ENCODE measurements around the gene UNKL. TPM values are rescaled to one million over a fixed set of nuclear protein-coding genes. Genes with fewer than 3 reads are reported as not detected.
"Not testable (repeated sequence)": the region's sequence is repeated elsewhere in the genome, so short reads cannot be mapped to it uniquely, and the experiment has no call there.

UNKL gene
- total and polyA plus RNA-seq, 8 donors = 4.4 to 22.1 (median 10.2) TPM

DNA sequence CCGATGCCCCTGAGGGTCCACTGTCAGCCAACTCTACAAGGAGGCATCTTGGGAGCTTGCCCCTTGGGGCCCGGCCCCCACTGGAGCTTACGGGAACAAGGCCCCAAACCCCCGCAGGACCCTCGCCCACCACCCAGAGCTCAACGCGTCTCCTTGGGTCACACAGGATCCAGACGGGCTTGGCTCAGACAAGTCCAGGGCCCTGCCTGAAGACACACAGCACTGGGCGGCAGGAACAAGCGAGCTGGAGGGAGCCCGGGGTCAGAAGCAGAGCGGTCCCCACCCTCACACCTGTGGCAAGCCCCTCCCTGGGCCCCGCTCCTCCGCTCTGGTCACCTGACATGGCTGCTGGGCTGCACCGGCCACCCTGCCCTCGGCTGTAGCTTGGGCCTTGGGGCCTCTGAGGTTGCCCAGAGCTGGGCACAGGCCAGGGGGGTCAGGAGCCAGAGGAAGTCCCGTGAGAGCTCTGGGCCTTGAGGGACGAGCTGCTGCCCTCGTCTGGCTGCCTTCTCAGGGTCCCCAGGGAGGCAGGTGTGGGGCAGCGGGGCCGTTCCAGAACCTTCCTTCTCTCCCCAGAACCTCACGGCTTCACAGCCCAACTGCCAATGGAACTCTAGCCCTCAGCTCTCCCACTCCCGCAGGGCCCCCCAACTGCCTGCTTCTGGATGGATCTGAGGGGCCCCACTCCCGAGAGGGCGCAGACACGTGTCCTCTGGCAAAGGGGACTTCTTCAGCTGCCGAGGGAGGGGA lies 29.7 kb upstream of the UNKL start, which contains the start of gene CCDC154:
Gene CCDC154 (minus strand): TSS at position 577 of the 750 bp plus-strand sequence. CDS start 234 bp downstream, at position 343.
- FAIRE-seq (no peak), DNase-seq (no peak)

GRCh38 chr16:1443403-1443973 lies 29.0 kb upstream of the UNKL start:
- no peak overlapping the region for H3K4me3 ChIP-seq
- intact Hi-C loops (cut with DNase I) = no loop called here
- H3K27me3 ChIP-seq = no peaks in the 10 kb centered on the region
- FAIRE-seq = no peak
- no peaks in the 10 kb centered on the region for H3K9me3 ChIP-seq
- H3K4me1 ChIP-seq = no peaks in the 10 kb centered on the region
- 46 to 47% methylated on average over 26 to 38 of the region's 38 CpGs for WGBS, 2 donors
- H3K27ac ChIP-seq = no peak overlapping the region
- TF ChIP-seq, protein P1, sequence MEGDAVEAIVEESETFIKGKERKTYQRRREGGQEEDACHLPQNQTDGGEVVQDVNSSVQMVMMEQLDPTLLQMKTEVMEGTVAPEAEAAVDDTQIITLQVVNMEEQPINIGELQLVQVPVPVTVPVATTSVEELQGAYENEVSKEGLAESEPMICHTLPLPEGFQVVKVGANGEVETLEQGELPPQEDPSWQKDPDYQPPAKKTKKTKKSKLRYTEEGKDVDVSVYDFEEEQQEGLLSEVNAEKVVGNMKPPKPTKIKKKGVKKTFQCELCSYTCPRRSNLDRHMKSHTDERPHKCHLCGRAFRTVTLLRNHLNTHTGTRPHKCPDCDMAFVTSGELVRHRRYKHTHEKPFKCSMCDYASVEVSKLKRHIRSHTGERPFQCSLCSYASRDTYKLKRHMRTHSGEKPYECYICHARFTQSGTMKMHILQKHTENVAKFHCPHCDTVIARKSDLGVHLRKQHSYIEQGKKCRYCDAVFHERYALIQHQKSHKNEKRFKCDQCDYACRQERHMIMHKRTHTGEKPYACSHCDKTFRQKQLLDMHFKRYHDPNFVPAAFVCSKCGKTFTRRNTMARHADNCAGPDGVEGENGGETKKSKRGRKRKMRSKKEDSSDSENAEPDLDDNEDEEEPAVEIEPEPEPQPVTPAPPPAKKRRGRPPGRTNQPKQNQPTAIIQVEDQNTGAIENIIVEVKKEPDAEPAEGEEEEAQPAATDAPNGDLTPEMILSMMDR (IDR thresholded peaks at IDR 0.05) = no peak
- ATAC-seq = peak; percentile 15 to 66 (median 38)
- no peak for DNase-seq
- H3K36me3 ChIP-seq = no peaks in the 10 kb centered on the region

More for the DNA sequence above, 29.7 kb upstream of the UNKL start, which contains the start of gene CCDC154:
- H3K27me3 ChIP-seq = no peaks in the 10 kb centered on the region
- TF ChIP-seq, protein P1 (IDR thresholded peaks at IDR 0.05) = no peak
- no peaks in the 10 kb centered on the region for H3K36me3 ChIP-seq
- no peaks in the 10 kb centered on the region for H3K4me1 ChIP-seq
- ATAC-seq = peak in 1 of 4 donors; percentile 2
- no peak within 1 kb of the TSS for H3K27ac ChIP-seq
- intact Hi-C loops (cut with DNase I) = no loop called here
- no peak within 1 kb of the TSS for H3K4me3 ChIP-seq
- WGBS, 2 donors = 68 to 77% methylated on average over 26 to 27 of the region's 27 CpGs
- no peaks in the 10 kb centered on the region for H3K9me3 ChIP-seq

- intact Hi-C loops (cut with DNase I) = no loop called here
- FAIRE-seq (no peak), DNase-seq (no peak), ATAC-seq (no peak)
- Histone ChIP-seq H3K27me3 (no peaks in the 10 kb centered on the region), H3K27ac (no peak overlapping the region), H3K4me3 (no peak overlapping the region), H3K36me3 (no peaks in the 10 kb centered on the region), H3K4me1 (no peaks in the 10 kb centered on the region), H3K9me3 (no peaks in the 10 kb centered on the region)
- TF ChIP-seq, protein P1 (IDR thresholded peaks at IDR 0.05) = no peak
- 75 to 81% methylated on average over 23 to 24 of the region's 24 CpGs for WGBS, 2 donors
Measured at GRCh38 chr16:1442697-1443096, 28.2 kb upstream of the UNKL start.

GRCh38 chr16:1441391-1441829 lies 26.9 kb upstream of the UNKL start:
- Histone ChIP-seq H3K27ac (no peak overlapping the region), H3K4me3 (no peak overlapping the region), H3K27me3 (no peaks in the 10 kb centered on the region), H3K9me3 (no peaks in the 10 kb centered on the region), H3K4me1 (no peaks in the 10 kb centered on the region), H3K36me3 (no peaks in the 10 kb centered on the region)
- DNase-seq = no peak
- TF ChIP-seq, protein P1 (IDR thresholded peaks at IDR 0.05) = no peak
- WGBS, 2 donors = 65 to 73% methylated on average over 22 of the region's 22 CpGs
- intact Hi-C loops (cut with DNase I) = no loop called here
- no peak for ATAC-seq
- FAIRE-seq = no peak

DNA sequence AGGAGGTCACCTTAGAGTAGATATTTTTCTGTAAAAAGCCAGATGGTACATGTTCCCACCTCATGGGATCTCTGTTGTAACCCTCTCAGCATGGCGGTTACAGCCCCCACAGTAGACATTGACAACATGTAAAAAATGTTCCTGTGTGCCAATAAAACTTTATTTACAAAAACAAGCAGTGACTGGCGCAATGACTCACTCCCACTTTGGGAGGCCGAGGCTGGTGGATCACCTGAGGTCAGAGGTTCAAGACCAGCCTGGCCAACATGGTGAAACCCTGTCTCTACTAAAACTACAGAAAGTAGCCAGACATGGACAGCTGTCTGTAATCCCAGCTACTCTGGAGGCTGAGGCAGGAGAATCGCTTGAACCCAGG lies 25.2 kb upstream of the UNKL start:
- FAIRE-seq; H3K27me3 ChIP-seq; H3K4me1 ChIP-seq; H3K4me3 ChIP-seq; intact Hi-C loops (cut with DNase I); H3K36me3 ChIP-seq; DNase-seq; H3K9me3 ChIP-seq; ATAC-seq; H3K27ac ChIP-seq: not testable (repeated sequence)
- WGBS, 2 donors = 93 to 94% methylated on average over 4 of the region's 4 CpGs

Measured in pancreas (tissue), 10 donors.